D721Med (cell line): ENCODE data around the gene GPATCH8.

Source experiments
- DNase-seq: peaks from one replicate; pipeline ENCODE4 v3.0.0; 2011; ENCODE audit warnings: low spot score; ENCODE audit not compliant: insufficient read length
- FAIRE-seq: peaks from 2 replicates; lab custom pipeline; 2011; peaks lifted over from hg19 to GRCh38; lab: Jason Lieb, UNC
- TF ChIP-seq, protein P1 (sequence below): IDR thresholded peaks from 2 replicates; pipeline ENCODE4 v1.5.1; 2012; ENCODE audit warnings: mild to moderate bottlenecking, control low read depth; ENCODE audit not compliant: insufficient read depth; ENCODE audit errors: missing control alignments

Gene GPATCH8

DNA sequence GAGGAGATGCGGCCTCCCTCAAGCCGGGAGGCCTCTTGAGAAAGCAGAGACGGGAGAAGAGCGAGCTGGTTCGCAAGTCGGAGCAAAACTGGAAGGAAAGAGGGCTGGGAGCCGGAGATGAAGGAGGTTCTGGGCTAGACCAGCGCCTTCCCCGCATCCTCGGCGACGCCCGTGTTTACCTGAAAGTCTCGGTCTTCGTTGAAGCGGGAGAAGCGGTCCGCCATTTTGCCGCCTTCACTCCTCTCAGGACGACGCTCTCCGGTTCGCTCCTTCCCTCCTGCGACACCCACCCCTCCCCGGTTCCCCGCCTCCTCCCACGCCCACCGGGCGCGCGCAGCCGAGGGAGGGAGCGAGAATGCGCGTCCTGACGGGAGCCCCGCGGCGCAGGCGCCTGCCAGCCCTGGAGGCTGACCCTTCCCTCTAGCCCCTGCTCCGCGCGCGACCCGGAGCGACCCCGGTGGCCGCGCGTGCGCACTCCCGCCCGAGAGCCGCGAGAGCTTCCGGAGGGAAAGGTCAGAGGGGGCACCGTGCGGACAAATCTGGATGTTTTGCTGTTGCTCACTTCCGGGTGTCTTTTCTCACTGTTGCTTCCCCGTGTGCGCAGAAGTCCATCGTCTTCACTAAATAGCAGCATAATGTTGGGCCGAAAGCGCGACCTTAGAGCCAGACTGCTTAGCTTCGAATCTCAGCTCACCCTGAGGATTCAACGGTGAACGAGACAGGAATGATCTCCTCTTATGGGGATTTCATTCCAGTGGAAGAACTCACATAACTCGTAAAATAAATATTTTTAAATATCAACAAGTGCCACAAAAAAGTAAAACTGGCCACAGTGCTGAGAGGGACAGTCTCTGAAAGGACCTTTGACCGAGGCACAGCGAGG, at the start of gene GPATCH8:
Gene GPATCH8, minus strand, starts transcription at position 260 of the 883 bp plus-strand sequence. Its CDS starts 36 bp downstream, at position 224.
- FAIRE-seq (no peak), DNase-seq (peak; percentile 88)
- TF ChIP-seq, protein P1, sequence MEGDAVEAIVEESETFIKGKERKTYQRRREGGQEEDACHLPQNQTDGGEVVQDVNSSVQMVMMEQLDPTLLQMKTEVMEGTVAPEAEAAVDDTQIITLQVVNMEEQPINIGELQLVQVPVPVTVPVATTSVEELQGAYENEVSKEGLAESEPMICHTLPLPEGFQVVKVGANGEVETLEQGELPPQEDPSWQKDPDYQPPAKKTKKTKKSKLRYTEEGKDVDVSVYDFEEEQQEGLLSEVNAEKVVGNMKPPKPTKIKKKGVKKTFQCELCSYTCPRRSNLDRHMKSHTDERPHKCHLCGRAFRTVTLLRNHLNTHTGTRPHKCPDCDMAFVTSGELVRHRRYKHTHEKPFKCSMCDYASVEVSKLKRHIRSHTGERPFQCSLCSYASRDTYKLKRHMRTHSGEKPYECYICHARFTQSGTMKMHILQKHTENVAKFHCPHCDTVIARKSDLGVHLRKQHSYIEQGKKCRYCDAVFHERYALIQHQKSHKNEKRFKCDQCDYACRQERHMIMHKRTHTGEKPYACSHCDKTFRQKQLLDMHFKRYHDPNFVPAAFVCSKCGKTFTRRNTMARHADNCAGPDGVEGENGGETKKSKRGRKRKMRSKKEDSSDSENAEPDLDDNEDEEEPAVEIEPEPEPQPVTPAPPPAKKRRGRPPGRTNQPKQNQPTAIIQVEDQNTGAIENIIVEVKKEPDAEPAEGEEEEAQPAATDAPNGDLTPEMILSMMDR, result no peak

DNA sequence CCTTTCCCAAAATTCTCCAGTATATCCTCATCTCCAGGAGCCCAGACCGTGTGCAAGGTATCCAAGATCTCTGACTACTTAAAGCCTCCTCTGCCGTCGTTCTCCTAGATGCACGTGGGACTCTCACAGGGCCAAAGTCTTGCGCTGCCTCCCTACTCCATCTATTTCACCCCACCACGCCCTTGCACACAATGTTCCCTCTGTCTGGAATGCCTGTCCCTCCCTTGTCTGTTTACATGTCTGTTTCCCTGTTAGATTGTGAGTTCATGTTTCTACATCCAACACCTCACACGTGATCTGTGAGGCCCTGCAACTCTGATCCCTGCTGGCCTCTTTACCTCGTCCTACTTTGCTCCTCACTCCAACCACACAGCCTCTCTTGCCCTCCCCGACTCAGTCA, 49.2 kb upstream of the GPATCH8 start:
- FAIRE-seq, result no peak
- TF ChIP-seq, protein P1, result no peak
- no peak for DNase-seq

GRCh38 chr17:44549686-44550085, 46.5 kb upstream of the GPATCH8 start:
- no peak for DNase-seq
- no peak for FAIRE-seq

GRCh38 chr17:44548376-44549230, 45.4 kb upstream of the GPATCH8 start:
- TF ChIP-seq, protein P1, result no peak
- FAIRE-seq, result no peak
- no peak for DNase-seq

More at GRCh38 chr17:44549686-44550085, 46.5 kb upstream of the GPATCH8 start:
- TF ChIP-seq, protein P1, result no peak

GRCh38 chr17:44547625-44548267, 44.5 kb upstream of the GPATCH8 start:
- FAIRE-seq (no peak), DNase-seq (no peak)
- TF ChIP-seq, protein P1, result no peak

DNA sequence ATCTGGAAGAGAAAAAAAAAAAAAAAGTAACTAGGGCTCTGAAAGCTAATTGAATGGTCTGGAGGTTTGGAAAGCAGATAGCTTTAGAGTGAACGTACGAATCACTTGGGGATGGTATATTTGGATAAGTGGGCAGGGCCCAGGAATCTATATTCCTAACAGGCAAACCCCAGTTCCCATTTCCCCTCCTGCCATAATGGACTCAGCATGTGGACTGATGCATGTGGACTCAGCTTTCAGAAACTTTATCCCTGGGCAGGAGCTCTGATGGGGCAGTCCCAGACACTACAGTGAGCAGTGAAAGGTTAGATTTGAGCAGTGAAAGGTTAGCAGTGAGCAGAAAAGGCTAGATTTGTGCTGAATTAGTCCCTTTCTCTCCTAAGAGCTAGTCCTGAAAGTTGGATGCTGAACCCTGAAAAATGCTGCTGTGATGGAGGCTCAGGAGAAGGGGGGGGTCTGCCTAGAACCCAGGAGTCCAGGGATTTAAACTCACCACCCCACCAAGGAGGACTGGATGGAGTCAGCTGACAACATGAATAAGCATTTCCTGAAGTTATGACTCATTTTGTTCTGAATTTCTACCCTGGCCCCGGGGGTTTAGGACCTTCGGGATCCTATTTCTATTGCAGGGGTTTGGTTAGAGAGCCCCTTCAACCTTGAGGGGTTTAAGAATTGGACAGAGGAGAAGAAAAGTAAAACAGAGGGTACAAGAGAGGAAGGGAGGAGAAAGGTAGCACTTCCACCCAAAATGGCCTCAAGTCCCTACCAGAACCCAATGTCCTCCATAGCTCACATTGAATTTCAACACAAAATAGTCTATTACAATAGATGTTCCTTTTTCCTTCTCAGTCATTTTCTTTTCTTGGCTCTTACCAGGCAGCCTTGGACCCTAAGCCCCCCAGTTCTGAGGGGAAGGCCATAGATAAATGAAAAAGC, 43.7 kb upstream of the GPATCH8 start:
- TF ChIP-seq, protein P1, result no peak
- DNase-seq (no peak), FAIRE-seq (no peak)
